ENCODE measurements around the gene SMPDL3B. TPM values are rescaled to one million over a fixed set of nuclear protein-coding genes. Genes with fewer than 3 reads are reported as not detected.

SMPDL3B gene
- total RNA-seq, 4 donors from 2014 or later, result 0.76 to 6.3 (median 1.9) TPM

DNA sequence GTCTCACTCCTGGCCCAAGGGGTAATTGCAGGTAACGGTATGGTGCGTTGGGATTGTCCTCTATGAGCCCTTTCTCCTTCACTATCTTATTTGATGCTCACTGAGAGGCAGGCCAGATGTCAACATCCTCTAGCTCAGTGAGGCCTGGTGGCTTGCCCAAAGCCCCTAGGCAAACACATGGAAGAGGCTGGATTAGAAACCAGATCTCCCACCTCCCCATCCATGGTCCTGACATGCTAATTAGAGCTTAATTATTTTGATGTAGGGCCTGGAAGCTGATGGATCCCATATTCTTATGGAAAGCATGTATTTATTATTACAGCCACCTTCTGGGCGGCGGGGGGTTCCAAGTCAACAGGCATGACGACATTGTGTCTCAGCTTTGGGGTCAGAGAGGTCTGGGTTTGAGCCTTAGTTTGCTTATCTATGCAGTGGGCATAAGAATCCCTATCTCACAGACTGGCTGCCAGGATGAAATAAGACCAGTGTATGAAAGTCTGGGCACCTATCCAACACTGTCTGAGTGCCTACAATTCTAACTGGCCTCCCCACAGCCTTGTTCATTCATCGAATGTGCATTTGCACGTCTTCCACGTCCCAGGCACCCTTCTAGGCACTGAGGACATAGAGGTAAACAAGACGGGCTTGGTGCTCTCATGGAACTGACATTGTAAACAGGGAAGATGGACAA lies 6.2 kb downstream of the SMPDL3B start:
- no peak overlapping the region for H3K27ac ChIP-seq
- no peaks in the 10 kb centered on the region for H3K9me3 ChIP-seq
- no peak overlapping the region for H3K4me3 ChIP-seq
- H3K4me1 ChIP-seq, result no peaks in the 10 kb centered on the region
- DNase-seq, result no peak
- H3K36me3 ChIP-seq, result no peaks in the 10 kb centered on the region
- peaks cover 0 to 8% (median 0%) of the 10 kb centered on the region in 4 donors for H3K27me3 ChIP-seq
- no peak for TF ChIP-seq CTCF (IDR thresholded peaks at IDR 0.05)
- no peak for TF ChIP-seq POLR2A (IDR thresholded peaks at IDR 0.05)
- intact Hi-C loops (cut with DNase I), result no loop called here
- WGBS, 2 donors, result 85 to 91% methylated on average over 8 to 9 of the region's 9 CpGs

GRCh38 chr1:27941671-27942540 lies 7.1 kb downstream of the SMPDL3B start:
- Histone ChIP-seq H3K4me1 (no peaks in the 10 kb centered on the region), H3K4me3 (no peak overlapping the region), H3K36me3 (no peaks in the 10 kb centered on the region), H3K27ac (no peak overlapping the region), H3K9me3 (no peaks in the 10 kb centered on the region), H3K27me3 (no peaks in the 10 kb centered on the region)
- no peak for DNase-seq
- no peak for TF ChIP-seq CTCF (IDR thresholded peaks at IDR 0.05)
- TF ChIP-seq POLR2A (IDR thresholded peaks at IDR 0.05), result no peak
- 73 to 83% methylated on average over 10 to 12 of the region's 12 CpGs for WGBS, 2 donors
- intact Hi-C loops (cut with DNase I), result no loop called here

DNA sequence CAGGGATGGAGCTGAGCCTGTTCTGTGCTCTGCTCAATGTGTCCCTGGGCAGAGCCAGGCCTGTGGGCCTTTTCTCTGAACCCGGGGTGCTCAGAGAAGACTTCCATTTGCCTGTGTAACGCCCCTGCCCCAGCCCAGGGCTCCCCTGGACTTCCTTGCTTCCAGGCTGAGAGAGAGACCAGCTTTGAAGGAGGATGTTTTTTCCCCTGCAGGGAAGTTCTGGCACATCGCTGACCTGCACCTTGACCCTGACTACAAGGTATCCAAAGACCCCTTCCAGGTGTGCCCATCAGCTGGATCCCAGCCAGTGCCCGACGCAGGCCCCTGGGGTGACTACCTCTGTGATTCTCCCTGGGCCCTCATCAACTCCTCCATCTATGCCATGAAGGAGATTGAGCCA lies 10.2 kb downstream of the SMPDL3B start:
- intact Hi-C loops (cut with DNase I), result no loop called here
- no peak overlapping the region for H3K27ac ChIP-seq
- no peaks in the 10 kb centered on the region for H3K9me3 ChIP-seq
- DNase-seq, result no peak
- no peaks in the 10 kb centered on the region for H3K4me1 ChIP-seq
- no peaks in the 10 kb centered on the region for H3K36me3 ChIP-seq
- no peak for TF ChIP-seq POLR2A (IDR thresholded peaks at IDR 0.05)
- no peak for TF ChIP-seq CTCF (IDR thresholded peaks at IDR 0.05)
- no peak overlapping the region for H3K4me3 ChIP-seq
- WGBS, 2 donors, result 80% methylated on average over 2 of the region's 5 CpGs; no CpG with 5 or more reads in 1 of the 2 donors
- H3K27me3 ChIP-seq, result no peaks in the 10 kb centered on the region

DNA sequence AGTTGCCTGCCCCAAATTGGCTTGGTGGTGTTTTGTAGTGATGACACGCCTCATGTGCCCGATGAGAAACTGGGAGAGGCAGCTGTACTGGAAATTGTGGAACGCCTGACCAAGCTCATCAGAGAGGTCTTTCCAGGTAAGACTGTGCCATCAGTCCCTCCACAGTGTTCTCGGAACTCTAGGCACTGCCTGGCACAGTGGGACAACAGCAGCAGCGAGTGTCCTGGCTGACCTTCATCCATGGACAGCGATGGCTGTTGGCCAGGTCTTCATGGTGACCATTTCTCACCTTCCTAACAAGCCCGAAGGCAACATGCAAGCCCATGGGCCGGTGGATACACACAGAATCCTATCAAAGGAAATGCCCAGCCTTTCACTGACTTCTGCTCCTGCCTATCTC lies 14.2 kb downstream of the SMPDL3B start:
- no peak for DNase-seq
- no peak overlapping the region for H3K4me3 ChIP-seq
- WGBS, 2 donors, result 89% methylated on average over 3 of the region's 8 CpGs; no CpG with 5 or more reads in 1 of the 2 donors
- H3K4me1 ChIP-seq, result no peaks in the 10 kb centered on the region
- TF ChIP-seq POLR2A (IDR thresholded peaks at IDR 0.05), result no peak
- no peak for TF ChIP-seq CTCF (IDR thresholded peaks at IDR 0.05)
- H3K27ac ChIP-seq, result no peak overlapping the region
- H3K36me3 ChIP-seq, result no peaks in the 10 kb centered on the region
- no peaks in the 10 kb centered on the region for H3K27me3 ChIP-seq
- no peaks in the 10 kb centered on the region for H3K9me3 ChIP-seq
- intact Hi-C loops (cut with DNase I), result no loop called here

GRCh38 chr1:27951396-27951795 lies 16.6 kb downstream of the SMPDL3B start:
- no peak overlapping the region for H3K4me3 ChIP-seq
- 34 to 51% methylated on average over 3 of the region's 3 CpGs for WGBS, 2 donors
- H3K4me1 ChIP-seq, result no peaks in the 10 kb centered on the region
- H3K27ac ChIP-seq, result no peak overlapping the region
- DNase-seq, result no peak
- no peaks in the 10 kb centered on the region for H3K36me3 ChIP-seq
- H3K9me3 ChIP-seq, result no peaks in the 10 kb centered on the region
- intact Hi-C loops (cut with DNase I), result no loop called here
- TF ChIP-seq CTCF (IDR thresholded peaks at IDR 0.05), result no peak
- no peak for TF ChIP-seq POLR2A (IDR thresholded peaks at IDR 0.05)
- no peaks in the 10 kb centered on the region for H3K27me3 ChIP-seq

Measured in esophagus squamous epithelium (tissue), 5 donors.